Left lung (tissue), 10 donors: ENCODE data around the gene TEF. TPM values are rescaled to one million over a fixed set of nuclear protein-coding genes. Genes with fewer than 3 reads are reported as not detected.

Source experiments
- ATAC-seq: fragments of 200-7000 bp; cut with Tn5 transposase; one replicate; pipeline ENCODE4 v1.9.1; 2020; ENCODE audit warnings: moderate library complexity
- DNase-seq, 4 donors: peaks; one replicate each; pipeline ENCODE4 v3.0.0-alpha.2; 2013 to 2020
- H3K27ac ChIP-seq, 2 donors: fragments of 200-600 bp; sonication (generic) in 1 of 2; one replicate each; pipeline versions ENCODE4 v1.5.0 to v1.8.0; 2020 to 2021
- H3K27me3 ChIP-seq, 2 donors: fragments of 200-600 bp; sonication (generic) in 1 of 2; one replicate each; pipeline versions ENCODE4 v1.5.0 to v1.8.0; 2020 to 2021
- H3K36me3 ChIP-seq, 2 donors: fragments of 200-600 bp; sonication (generic) in 1 of 2; one replicate each; pipeline versions ENCODE4 v1.5.0 to v1.8.0; 2020 to 2021
- H3K4me1 ChIP-seq, 2 donors: fragments of 200-600 bp; one replicate each; pipeline ENCODE4 v1.8.0; 2021
- H3K4me3 ChIP-seq, 2 donors: fragments of 200-600 bp; sonication (generic) in 1 of 2; one replicate each; pipeline versions ENCODE4 v1.5.0 to v1.8.0; 2020 to 2021; ENCODE audit warnings: mild to moderate bottlenecking in 1 of 2
- H3K9me3 ChIP-seq, 2 donors: fragments of 200-600 bp; sonication (generic) in 1 of 2; one replicate each; pipeline versions ENCODE4 v1.5.0 to v1.8.0; 2020 to 2021
- CTCF ChIP-seq, 2 donors: fragments of 200-600 bp; sonication (generic) in 1 of 2; IDR thresholded peaks; one replicate each; pipeline versions ENCODE4 v1.5.0 to v1.8.0; 2021; ENCODE audit warnings: antibody characterized with exemption in 2 of 2
- intact Hi-C, 2 donors: fragments of 100-400 bp; cut with DNase I; formaldehyde crosslinking; loops; one replicate each; pipeline versions ENCODE4 v1.11.2 to v1.14.2; 2022
- polyA plus RNA-seq, 6 donors: library from polyadenylated mRNA; unstranded; fragments of 120-200 nt; gene quantifications; one replicate each; pipeline ENCODE4 v1.2.1, GENCODE V29; 2013; ENCODE audit not compliant: insufficient read length in 6 of 6
- total RNA-seq, 2 donors: library from RNA; stranded (reverse); fragmentation: NEBNext Ultra II Directional; extraction: Animal tissue kit (Norgen Biotek cat#: 25700); gene quantifications; one replicate each; pipeline ENCODE4 v1.2.1, GENCODE V29; 2021
- donor health status: DM: no; HTN: yes; CAD: no.
- donor health status: DM: no; HTN: no; CAD: no.

The TEF gene
- total and polyA plus RNA-seq, 8 donors: 10.2 to 17.3 (median 12.1) TPM

- no peaks in the 10 kb centered on the region for H3K4me1 ChIP-seq
- no peak overlapping the region for H3K27ac ChIP-seq
- TF ChIP-seq CTCF (IDR thresholded peaks at IDR 0.05): no peak
- H3K9me3 ChIP-seq: no peaks in the 10 kb centered on the region
- no peaks in the 10 kb centered on the region for H3K27me3 ChIP-seq
- H3K36me3 ChIP-seq: peaks cover 0 to 91% of the 10 kb centered on the region in 2 donors
- ATAC-seq (no peak), DNase-seq (no peak)
- intact Hi-C loops: no loop called here
- H3K4me3 ChIP-seq: no peak overlapping the region
These were observed 39.8 kb upstream of the TEF start for GRCh38 chr22:41341990-41342389.

- ATAC-seq: no peak
- Histone ChIP-seq H3K4me3 (no peak overlapping the region), H3K9me3 (no peaks in the 10 kb centered on the region), H3K27ac (no peak overlapping the region), H3K4me1 (no peaks in the 10 kb centered on the region), H3K36me3 (peaks cover 0 to 99% of the 10 kb centered on the region in 2 donors), H3K27me3 (no peaks in the 10 kb centered on the region)
- intact Hi-C loops: no loop called here
- TF ChIP-seq CTCF (IDR thresholded peaks at IDR 0.05): no peak
- no peak for DNase-seq
These were observed 38.4 kb upstream of the TEF start for GRCh38 chr22:41343300-41343699.

- H3K4me1 ChIP-seq: no peaks in the 10 kb centered on the region
- ATAC-seq: no peak
- DNase-seq: no peak
- no peaks in the 10 kb centered on the region for H3K27me3 ChIP-seq
- peaks cover 0 to 99% of the 10 kb centered on the region in 2 donors for H3K36me3 ChIP-seq
- H3K27ac ChIP-seq: no peak overlapping the region
- no peak overlapping the region for H3K4me3 ChIP-seq
- TF ChIP-seq CTCF (IDR thresholded peaks at IDR 0.05): no peak
- intact Hi-C loops: no loop called here
- H3K9me3 ChIP-seq: no peaks in the 10 kb centered on the region
These were observed 38.0 kb upstream of the TEF start for GRCh38 chr22:41343717-41344116.

GRCh38 chr22:41344189-41344788, 37.5 kb upstream of the TEF start:
- ATAC-seq: no peak
- Histone ChIP-seq H3K27ac (no peak overlapping the region), H3K27me3 (no peaks in the 10 kb centered on the region), H3K4me3 (no peak overlapping the region), H3K9me3 (no peaks in the 10 kb centered on the region), H3K4me1 (no peaks in the 10 kb centered on the region), H3K36me3 (peaks cover 0 to 99% of the 10 kb centered on the region in 2 donors)
- DNase-seq: no peak
- intact Hi-C loops: no loop called here
- no peak for TF ChIP-seq CTCF (IDR thresholded peaks at IDR 0.05)

GRCh38 chr22:41345807-41346335, 35.9 kb upstream of the TEF start:
- intact Hi-C loops: no loop called here
- Histone ChIP-seq H3K9me3 (no peaks in the 10 kb centered on the region), H3K4me3 (no peak overlapping the region), H3K36me3 (peaks cover 0 to 99% of the 10 kb centered on the region in 2 donors), H3K4me1 (no peaks in the 10 kb centered on the region), H3K27me3 (no peaks in the 10 kb centered on the region), H3K27ac (no peak overlapping the region)
- no peak for TF ChIP-seq CTCF (IDR thresholded peaks at IDR 0.05)
- no peak for DNase-seq
- no peak for ATAC-seq
